Hematopoietic multipotent progenitor cell treated with erythropoietin and hydrocortisone succinate and interleukin-3 and kit ligand, for 17 days (in vitro differentiated cells): Measurements from ENCODE around the gene STX10.

Source experiments
- DNase-seq: peaks from one replicate; pipeline ENCODE4 v3.0.0-alpha.2; 2015; ENCODE audit warnings: low spot score

Gene STX10

DNA sequence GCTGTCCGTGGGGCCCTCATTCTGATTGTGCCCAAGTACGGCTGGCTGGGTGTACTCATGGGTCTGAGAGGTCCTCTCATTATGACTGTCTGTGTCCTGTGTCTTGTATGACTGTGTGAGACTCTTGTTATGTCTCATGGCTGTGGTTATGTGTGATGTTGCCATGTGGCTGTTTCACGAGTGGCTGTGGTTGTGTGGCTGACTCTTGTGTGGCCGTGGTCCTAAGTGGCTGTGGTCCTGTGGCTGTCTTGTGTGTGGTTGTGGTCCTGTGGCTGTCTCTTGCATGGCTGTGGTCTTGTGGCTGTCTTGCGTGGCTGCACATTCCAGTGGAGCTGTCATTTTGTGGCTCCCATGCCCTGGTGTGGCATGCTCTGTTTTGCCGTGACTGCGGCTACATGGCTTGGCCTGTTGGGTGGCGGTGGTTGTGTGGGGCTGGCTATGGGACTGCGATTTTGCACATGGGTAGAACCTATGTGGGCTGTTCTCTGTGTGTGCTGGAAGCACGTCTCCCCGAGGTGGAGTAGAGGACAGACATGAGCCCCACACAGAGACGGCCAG, 50.1 kb downstream of the STX10 start:
- peak; percentile 69 for DNase-seq

DNA sequence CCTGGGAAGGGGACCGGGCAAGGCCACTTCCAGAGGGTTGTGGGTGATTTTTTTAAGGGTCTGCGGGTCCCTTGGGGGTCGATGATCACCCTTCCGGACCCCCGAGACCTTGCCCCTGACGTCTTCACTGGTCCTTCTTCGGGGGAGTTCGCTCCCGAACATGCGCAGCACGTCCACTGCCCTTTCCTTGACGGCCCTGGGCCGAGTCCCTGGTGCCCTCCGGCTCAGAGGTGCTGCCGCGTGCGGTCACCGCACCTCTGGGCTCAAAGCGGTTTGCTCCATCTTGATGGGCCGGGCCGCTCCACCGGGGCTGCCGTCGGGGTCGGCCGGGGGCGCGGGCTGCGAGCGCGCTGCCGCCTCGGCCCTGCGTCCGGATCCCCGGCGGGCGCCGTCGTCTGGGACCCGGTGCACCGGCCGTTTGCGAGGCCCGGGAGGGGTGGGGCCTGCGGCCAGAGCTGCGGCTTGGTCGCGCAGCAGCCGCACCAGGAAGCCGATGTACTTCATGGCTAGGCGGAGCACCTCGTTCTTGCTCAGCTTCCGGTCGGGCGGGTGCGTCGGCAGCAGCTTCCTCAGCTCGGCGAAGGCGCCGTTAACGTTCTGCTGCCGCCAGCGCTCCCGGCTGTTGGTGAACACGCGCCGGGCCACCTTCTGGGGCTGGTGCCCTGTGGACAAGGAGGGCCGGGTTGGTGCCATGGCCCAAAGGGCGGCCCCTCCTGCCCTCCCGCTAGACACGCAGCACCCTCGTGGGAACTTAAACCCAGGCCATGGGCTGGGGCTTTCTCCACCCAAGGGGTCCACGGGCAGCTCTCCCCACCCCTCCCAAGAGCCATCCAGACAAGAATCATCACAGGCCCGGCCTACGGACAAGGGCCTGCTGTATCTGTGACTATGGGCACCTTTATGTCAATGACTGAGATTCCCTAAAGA, 50.8 kb downstream of the STX10 start:
- DNase-seq = peak; percentile 82

DNA sequence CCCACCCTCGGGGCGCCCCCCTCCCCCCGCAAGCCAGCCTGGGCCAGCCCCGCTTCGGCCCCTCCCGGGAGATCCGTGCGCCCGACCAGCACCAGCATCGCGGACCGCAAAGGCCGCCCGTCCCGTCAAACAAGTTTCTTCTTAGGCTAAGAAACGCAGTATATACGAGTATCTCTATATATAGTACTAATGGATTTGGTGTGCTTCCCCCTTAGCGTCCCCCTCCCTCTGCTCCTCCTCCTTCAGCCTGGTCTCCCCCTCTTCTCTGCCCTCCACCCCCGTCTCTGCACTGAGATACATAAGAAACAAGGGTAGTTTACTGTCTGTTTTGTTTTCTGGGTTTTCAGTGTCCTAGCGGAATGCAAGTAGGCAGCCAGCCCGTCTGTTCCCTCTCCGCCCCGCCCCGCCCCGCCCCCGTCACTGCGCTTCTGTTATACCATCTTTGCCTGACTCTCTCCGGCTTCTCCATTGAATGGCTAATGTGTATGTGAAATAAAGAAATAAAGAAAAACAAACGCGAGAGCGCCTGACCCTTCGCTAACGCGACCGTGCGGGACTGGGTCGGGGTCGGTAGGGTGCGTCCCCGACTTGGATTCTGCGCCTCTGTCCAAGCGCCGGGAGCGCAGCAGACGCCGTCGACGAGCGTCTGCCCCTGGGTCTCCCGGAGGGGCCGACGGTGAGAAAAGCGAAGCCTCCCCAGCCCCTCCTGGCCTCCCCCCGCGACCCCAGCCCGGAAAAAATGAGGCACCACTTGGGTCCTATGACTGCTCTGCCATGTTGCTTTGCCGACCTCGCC, 51.7 kb downstream of the STX10 start:
- DNase-seq = peak; percentile 76

DNA sequence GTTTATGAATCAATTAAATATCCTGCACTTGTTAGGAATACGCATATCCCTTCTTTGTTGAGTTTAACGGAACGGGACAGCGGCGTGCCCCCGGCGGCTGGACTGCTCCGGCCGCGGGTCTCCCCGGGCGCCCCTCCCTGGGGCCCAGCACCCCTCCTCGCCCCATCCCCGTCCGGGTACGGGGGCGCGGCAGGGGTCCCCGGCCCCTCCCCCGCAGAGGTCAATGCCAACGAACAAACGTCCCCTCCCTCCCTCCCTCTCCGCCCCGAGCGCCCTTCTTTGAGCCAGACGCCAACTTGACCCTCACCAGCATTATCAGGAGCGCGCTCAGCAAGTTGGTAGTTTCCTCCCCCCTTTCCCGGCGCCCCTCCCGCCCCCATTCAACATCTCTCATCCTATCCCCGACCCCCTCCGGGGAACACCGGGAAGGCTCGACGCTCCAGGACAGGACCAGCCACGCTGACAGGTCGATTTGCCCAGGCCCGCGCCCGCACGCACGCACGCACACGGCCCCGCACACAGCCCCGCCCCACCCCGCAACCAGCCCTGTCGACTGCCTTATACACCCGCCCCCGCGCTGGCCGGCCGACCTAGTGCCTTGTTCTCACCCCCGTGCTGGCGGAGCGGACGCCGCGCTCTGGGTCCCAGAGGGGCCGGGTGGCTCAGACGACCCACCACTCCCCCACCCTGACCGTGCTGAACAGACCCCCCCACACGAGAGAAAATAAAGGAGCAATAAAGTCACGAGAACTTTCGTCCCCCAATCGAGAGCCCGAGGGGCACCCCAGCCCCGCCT, 52.5 kb downstream of the STX10 start:
- DNase-seq = peak; percentile 81

DNA sequence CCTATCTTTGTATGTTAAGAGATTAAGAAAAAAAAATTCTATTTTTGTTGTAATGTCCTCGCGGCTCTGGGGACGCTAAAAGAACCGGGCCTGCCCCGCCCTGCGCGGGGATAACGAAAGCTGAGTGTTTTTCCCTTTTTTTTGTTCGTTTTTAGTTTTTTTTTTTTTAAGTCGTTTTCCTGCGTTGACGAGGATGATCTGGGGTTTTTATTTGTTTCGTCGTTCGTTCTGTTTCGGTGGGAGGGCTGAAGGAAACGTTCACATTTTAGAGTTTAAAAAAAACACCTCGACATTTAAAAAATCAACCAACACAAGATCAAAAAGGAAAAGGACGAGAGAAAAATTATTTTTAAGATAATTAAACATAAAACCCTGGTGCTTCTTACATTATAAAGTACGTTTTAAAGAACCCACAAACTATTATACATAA, 53.1 kb downstream of the STX10 start:
- peak; percentile 69 for DNase-seq

DNA sequence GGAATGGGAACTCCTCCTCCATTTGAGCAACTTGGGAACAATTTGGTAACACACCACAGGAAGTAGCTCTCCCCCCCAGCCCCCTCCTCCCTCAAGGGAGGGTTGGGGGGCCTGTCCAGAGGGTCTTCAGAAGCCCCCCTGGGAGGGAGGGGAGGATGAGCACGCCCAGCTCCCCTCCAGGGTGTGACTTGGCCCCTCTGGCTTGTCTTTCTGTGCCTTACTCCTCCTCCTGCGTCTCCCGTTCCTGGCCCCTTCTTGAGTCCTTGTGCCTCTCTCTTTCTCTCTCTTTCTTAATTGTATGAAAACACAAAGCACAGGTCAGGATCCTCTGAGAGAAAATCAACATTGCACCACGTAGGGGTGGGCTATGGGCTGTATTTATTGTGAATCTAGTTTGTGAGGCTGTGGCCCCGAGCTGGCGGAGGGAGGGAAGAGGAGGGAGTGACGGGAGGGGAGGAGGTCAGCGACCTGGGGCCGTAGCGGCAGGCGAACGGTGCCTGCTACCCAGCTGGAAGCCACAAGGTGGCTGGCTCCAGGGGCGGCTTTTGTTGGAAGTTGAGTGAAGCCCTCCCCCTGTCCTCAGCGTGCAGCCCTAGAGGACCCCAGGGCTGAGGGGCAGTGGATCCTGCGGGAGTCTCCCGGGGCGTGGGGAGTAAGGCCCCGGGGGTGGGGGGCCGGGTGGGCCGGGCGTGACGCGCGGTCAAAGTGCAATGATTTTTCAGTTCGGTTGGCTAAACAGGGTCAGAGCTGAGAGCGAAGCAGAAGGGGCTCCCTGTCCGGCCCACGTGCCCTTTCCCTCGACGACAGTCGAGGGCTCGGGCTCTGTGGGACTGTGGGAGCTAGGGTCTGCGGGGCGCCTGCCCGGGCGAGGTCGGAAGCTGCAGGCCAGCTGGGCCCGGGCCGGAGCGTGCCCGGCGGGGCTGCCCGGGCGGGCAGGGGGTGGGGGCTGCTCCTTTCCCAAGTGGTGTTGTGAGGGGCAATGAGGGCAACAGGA, 53.9 kb downstream of the STX10 start:
- DNase-seq = peak; percentile 76

DNA sequence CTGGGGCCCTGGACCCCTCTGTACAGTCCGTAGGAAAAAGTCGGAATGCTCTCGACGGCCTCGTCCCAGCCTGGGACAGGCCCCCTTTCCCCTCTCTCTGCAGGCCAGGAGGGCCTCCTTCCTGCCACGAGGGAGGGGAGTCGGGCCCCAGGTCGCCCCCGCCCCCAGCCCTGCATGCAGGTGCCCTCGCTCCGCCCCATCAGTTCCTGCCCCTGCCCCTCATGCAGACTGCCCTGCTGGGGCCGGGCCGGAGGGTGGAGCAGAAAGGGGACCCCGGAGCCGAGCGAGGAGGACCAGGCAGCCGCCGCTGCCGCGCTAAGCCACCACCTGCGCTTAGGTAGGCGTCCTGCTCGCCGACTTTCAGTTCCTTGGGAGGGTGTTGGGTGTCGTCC, 54.8 kb downstream of the STX10 start:
- DNase-seq = peak; percentile 51

DNA sequence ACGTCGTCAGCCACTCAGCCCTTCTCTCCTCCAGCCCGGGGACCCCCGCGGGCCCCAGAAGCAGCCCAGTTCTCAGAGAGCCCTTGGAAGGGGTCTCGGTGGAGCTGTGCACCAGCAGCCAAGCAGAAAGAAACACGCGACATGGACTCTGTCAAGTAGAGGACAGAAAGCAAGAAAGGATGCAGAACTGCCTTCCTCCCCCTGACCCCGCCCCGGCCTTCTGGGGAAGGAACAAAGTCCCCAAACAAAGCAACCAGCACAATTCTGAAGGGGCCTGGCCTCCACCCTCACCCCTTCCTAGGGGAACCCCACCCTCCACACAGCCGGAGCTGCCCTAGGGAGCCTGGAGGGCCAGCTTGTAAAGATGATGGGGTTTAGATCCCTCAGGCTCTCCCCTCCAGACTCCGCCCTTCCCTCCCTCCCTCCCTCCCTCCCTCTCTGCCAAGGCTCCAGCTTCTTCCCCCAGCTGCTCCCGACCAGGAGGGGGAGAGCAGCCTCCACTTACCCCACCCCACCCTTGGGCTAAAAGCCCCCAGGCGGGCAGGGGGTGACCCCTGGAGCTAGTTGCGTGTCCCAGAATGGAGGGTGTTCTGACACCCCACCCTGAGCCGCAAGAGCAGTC, 55.3 kb downstream of the STX10 start:
- DNase-seq = peak; percentile 67

DNA sequence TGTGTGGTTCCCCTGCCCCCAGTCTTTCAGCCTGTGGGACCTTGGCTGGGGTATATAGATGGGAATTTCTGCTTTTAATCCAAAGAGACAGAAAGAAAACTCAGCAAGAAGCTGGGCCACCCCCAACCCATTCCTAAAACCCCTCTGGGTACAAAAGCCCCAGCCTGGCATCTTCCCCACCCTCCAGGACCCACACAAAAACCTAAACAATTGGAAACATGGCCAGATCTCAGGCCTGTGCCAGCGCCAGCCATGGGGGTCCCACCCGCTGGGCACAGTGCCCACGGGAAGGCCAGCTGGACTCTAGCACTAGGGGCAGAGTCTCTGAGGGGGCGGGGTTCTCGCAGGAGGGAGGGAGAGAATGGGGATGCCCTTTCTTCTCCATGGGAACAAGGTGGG, 56.1 kb downstream of the STX10 start:
- DNase-seq = no peak
